Activated T-helper 1 cell treated with anti-CD3 and anti-CD28 coated beads, Interleukin-2, amount 50 U/mL, for 16 hours (primary cell): ENCODE results near the gene OGT.
"Not testable (repeated sequence)": the region's sequence is repeated elsewhere in the genome, so short reads cannot be mapped to it uniquely, and the experiment has no call there.

Experiments
- DNase-seq, 2 donors: peaks; one replicate each; pipeline ENCODE4 v3.0.0-alpha.2; 2020; ENCODE audit warnings: low read depth in 1 of 2, low spot score in 1 of 2

OGT gene

DNA sequence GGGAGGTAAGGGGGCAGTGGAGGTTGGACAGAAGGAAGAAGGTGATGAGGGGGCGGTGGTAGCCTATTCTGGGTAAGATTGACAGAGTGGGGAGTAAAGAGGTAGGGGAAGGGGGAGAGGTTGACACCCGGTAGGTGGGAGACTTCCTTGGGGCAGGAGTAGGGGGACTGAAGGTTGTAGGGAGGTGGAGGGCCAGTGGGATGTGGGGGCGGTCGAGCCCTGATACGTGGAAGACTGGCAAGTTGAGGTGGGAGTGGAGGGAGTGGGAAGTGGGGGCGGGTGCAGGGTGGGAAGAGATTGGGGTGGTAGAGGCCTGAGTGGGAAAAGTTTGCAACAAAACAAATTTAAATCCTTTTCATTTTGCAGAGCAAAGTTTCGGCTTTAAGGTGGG lies 47.1 kb downstream of the OGT start:
- no peak for DNase-seq

DNA sequence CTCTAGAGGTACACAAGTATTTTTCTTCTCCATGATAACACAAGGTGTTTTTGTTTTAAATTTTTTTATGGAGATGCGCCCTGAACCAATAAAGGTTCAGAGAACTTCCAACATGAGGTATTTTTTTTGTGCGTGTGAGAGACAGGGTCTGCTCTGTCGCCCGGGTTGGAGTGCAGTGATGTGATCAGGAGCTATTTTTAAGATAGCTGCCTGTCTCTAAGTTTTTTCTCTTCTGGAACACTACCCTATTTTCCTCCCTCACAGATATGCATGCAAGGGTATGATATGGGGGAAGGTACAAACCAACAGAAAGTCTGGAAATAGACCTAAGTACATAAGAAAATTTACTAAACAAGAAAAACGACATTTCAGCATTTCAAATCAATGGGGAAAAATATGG lies 48.3 kb downstream of the OGT start:
- no peak for DNase-seq

- DNase-seq = no peak
These were observed 54.0 kb downstream of the OGT start for GRCh38 chrX:71586929-71587328.

GRCh38 chrX:71593210-71593609 lies 60.3 kb downstream of the OGT start:
- not testable (repeated sequence) for DNase-seq

DNA sequence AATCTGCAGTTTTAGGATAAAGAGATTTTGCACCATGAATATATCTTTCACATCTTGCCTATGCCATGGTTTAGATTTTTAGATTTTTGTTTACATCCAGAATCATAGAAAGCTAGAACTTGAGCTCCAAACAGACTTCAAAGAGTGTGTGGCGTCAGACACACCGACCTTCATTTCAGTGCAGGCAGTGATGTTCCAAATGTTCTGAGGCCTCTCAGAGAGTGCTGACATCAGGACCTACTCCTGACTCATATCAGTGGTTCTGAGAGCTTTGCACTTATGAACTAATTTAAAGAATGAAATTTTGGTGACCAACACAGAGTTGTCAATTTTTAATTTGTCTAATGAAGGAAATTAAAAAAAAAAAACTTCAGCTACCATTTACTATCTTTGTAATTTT lies 67.1 kb downstream of the OGT start:
- no peak for DNase-seq

DNA sequence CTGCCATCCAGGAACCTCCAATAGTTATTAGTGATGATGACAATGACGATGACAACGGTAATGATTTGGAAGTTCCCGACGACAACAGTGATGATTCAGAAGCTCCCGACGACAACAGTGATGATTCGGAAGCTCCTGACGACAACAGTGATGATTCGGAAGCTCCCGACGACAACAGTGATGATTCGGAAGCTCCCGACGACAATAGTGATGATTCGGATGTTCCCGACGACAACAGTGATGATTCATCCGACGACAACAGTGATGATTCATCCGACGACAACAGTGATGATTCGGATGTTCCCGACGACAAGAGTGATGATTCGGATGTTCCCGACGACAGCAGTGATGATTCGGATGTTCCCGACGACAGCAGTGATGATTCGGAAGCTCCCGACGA lies 70.7 kb downstream of the OGT start:
- no peak for DNase-seq

DNA sequence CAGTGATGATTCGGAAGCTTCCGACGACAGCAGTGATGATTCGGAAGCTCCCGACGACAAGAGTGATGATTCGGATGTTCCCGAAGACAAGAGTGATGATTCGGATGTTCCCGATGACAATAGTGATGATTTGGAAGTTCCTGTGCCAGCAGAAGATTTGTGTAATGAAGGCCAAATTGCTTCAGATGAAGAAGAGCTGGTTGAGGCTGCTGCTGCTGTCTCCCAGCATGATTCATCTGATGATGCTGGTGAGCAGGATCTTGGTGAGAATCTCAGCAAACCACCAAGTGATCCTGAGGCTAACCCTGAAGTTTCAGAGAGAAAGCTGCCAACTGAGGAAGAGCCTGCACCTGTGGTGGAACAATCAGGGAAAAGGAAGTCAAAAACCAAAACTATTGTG lies 71.2 kb downstream of the OGT start:
- no peak for DNase-seq

GRCh38 chrX:71604796-71605568 lies 72.1 kb downstream of the OGT start:
- no peak for DNase-seq

DNA sequence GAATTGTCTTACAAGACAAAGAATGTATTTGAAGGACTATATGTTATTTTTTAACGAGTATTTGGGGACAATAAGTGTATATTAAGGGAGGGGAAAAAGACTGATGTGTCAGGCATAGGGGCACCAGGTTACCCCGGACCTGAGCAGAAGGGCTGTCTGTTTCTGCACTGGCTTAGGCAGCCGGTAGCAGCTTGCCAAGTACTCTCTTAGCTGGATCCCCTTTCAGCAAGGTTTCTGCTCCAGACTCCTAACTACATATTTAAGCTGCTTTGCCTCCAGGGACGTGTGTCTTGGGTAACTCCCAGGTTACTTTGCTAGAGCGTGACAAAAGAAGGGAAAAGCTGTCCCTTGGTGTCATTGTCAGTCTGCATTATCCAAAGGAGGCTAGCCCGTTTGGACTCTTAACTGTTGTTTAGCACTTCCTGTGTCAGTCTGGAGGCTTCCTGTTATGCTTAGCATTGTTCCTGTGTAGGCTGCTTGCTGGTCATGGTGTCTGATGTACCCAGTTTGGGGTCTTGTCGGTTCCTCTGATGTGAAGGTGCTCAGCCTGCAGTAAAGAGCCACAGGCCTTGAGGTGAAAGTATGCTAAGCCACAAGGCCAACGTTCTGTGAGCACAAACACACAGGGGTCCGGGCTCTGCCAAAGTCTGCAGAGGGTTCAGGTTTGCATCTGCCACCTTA lies 73.8 kb downstream of the OGT start:
- DNase-seq = no peak

- DNase-seq = no peak
These were observed 74.6 kb downstream of the OGT start for GRCh38 chrX:71607488-71607887.

DNA sequence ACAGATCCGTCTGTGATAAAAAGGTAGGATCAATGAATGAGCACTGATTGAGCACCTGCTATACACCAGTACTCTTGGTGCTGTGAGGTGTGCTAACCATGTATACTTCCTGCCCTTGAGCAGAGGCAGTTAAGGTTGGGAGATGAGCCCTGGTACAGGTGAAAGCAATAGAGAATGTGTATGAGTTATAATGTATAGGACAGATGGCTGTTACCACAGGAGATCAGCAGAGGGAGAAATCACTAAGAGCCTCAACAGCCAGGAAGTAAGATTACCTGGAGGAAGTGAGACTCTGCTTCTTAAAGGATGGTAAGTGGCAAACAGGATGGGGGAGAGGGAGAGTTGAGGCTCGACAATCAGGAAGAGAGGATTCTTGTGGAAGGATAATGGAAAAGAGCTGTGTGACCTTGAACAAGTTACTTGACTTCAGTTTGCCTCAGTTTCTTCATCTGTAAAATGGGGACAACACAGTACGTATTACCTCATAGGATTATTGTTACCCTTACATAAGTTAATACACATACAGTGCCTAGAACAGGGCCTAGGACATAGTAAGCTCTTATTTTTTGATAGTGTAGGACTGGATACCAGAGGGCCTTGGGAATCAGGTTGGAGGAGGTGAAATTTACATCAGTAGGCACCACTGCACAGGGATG lies 76.3 kb downstream of the OGT start:
- no peak for DNase-seq

DNA sequence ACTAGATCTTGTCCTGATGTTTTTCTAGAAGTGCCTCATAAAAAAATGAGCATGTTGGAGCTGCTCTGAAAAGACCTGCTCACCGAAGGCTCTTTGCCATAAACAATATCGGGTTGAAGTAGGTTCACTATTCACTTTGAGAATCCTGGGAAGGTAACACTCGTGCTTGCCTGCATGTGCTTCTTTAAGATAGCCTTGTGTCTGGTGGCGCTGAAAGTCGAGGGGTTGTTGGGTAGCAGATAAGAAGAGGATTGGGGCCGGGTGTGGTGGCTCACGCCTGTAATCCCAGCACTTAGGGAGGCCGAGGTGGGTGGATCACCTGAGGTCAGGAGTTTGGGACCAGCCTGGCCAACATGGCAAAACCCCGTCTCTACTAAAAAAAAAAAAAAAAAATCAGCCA lies 78.8 kb downstream of the OGT start:
- not testable (repeated sequence) for DNase-seq

DNA sequence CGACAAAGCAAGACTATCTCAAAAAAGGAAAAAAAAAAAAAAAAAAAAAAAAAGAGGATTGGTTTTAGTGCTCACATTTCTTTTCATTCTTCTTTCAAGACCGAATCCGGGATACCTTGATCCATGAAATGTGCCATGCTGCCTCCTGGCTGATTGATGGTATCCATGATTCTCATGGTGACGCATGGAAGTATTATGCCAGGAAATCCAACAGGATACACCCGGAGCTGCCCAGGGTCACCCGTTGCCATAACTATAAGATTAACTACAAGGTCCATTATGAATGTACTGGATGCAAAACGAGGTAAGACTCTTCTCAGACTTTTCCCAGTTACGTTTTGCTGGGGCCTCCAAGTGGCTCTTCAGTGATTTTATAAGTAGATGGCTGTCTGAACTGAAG lies 79.4 kb downstream of the OGT start:
- DNase-seq = no peak

DNA sequence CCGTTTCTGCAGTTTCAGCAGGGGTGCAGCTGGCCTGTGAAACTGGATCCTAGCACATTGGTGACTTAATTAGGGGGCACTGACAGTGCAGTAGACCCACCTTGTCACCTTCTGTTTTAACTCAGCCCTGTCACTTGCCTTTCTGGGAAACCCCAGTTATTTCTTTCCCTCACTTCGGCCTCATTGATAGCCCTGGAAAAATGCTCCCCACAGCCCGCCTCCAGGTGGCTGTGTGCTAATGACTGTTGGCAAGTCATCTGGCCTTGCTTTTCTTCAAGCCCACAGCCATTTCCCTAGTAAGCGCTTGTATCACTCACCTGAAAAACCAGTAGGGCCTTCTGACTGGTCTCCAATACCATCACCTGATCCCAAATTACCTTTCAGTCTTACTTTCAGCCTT lies 82.2 kb downstream of the OGT start:
- no peak for DNase-seq

- DNase-seq = no peak
These were observed 83.0 kb downstream of the OGT start for GRCh38 chrX:71615954-71616353.

DNA sequence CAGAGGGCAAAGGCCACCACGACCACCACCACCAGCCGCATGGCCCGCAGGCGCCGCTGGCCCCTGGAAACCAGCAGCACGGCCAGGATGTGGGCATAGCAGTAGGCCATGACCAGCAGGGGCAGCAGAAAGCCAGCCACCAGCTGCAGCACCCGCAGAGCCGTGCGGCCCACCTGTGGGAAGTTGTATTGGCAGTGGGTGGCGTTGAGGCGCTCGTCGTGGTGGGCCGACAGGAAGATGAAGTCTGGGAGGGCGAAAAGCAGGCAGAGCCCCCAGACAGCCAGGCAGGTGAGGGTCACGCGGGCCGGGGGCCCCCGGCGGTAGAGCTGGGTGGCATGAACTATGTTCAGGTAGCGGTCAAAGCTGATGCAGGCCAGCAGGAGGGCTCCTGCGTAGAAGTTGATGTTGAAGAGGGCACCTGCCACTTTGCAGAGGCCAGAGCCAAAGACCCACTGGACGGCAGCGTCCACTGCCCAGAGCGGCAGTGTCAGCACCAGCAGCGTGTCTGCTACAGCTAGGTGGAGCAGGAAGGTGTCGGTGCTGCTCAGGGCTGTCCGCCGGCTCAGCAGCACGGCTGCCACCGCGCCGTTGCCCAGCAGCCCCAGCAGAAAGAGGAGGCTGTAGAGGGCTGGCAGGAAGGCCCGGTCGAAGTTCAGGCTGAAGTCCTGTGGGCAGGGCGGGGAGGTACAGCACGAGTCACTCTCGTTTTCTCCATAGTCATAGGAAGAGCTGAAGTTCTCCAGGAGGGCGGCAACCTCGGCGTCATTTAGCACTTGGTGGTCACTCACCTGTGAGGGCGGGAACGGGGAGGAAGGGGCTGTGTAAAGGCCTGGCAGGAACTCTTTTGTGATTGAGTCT lies 84.0 kb downstream of the OGT start:
- DNase-seq = no peak

DNA sequence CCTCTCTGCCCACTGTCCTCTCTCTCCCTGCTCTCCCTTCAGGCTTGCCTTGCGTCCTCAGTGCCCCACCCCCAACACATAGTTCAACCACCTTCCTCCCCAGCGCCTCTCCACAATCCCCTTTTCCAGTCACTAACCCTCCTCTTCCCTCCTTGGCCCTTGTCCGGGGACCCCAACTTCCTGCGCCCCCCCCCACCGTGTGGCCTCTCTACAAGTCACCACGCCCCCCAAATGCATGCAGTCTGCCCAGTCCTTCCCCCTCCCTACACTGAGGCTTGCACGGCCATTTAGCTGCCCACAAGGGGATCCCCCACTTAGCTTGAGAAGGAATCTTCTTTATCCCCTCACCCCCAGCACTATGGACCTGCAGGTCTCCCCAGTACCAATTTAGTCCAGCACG lies 84.8 kb downstream of the OGT start:
- DNase-seq = no peak

GRCh38 chrX:71618303-71618721 lies 85.4 kb downstream of the OGT start, which contains the start of gene CXCR3:
Gene CXCR3, minus strand, starts transcription at chrX:71618511. Its CDS starts 62 bp downstream, at chrX:71618449.
- peak in 1 of 2 donors; percentile 61 for DNase-seq

GRCh38 chrX:71618787-71619186 lies 85.9 kb downstream of the OGT start:
- no peak for DNase-seq

DNA sequence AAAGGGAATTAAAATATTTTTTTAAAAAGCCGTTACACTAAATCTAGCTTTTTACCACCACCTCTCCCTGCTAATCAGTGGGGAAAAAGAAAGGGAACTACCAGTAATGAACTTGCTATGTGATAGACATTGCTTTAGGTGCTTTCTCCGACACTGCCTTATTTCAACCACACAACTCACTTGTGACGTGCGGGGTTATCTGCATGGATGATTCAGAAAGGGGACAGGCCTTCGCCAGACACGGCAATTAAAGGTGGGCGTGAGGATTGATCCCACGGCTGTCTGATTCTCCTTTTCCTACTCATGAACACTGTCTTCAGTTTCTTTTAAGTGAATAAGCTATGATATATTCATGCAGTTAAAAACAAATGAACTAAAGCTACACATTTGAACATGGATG lies 86.3 kb downstream of the OGT start:
- DNase-seq = peak in 1 of 2 donors; percentile 55

GRCh38 chrX:71619986-71620385 lies 87.1 kb downstream of the OGT start:
- no peak for DNase-seq
